Measurements from ENCODE around the gene POLR3E.

GRCh38 chr16:22264786-22265185, 32.4 kb upstream of the POLR3E start:
- TF ChIP-seq CTCF (IDR thresholded peaks at IDR 0.05; ENCODE audit: insufficient read depth, low read length, poor library complexity, severe bottlenecking) (no peak), EZH2phosphoT487 (conservative IDR thresholded peaks at IDR 0.05; ENCODE audit: low read length) (no peak)

Measured in SU-DHL-6 (cell line).